Measurements from ENCODE around the gene BAG1. TPM values are rescaled to one million over a fixed set of nuclear protein-coding genes. Genes with fewer than 3 reads are reported as not detected.

Gene BAG1
- total and polyA plus RNA-seq, 2 donors (not counting 1 experiment from before 2014, with no cell fraction given) = 19.7 to 60.2 TPM

- WGBS (ENCODE audit: insufficient coverage) = 86% methylated on average over 3 of the region's 4 CpGs
- Mint-ChIP-seq H3K4me3 (no peak overlapping the region), H3K9me3 (ENCODE audit: insufficient read depth) (no peaks in the 10 kb centered on the region), H3K4me1 (no peaks in the 10 kb centered on the region), H3K27me3 (no peaks in the 10 kb centered on the region), H3K27ac (no peak overlapping the region)
- H3K4me1 ChIP-seq (ENCODE audit: control insufficient read depth in 2 of 2, insufficient read depth in 2 of 2, low read length in 2 of 2) = no peaks in the 10 kb centered on the region
- no peak overlapping the region for H3K9ac ChIP-seq (ENCODE audit: low read length)
- TF ChIP-seq EZH2 (IDR thresholded peaks at IDR 0.05; ENCODE audit: borderline replicate concordance, insufficient read depth, low read depth, low read length, poor library complexity, severe bottlenecking) (no peak), CTCF (IDR thresholded peaks at IDR 0.05) (no peak)
- ChIA-PET POLR2A (no interaction called here), CTCF (no interaction called here)
- ATAC-seq (ENCODE audit: low read depth) (no peak), DNase-seq (no peak)
- intact Hi-C loops (cut with micrococcal nuclease) = no loop called here
- H3K36me3 ChIP-seq (replicated peaks in 1 of 2; ENCODE audit: control extremely low read depth in 1 of 2, control insufficient read depth in 1 of 2, extremely low read depth in 1 of 2, insufficient read depth in 2 of 2, low read length in 1 of 2) = peaks cover 15 to 77% of the 10 kb centered on the region in 2 experiments
- H3K27me3 ChIP-seq (replicated peaks in 1 of 4; ENCODE audit: control extremely low read depth in 1 of 4, control insufficient read depth in 3 of 4, insufficient read depth in 4 of 4, low read length in 3 of 4) = no peaks in the 10 kb centered on the region
- H2AFZ ChIP-seq (ENCODE audit: insufficient read depth, low read depth, low read length, poor library complexity, severe bottlenecking) = no peak overlapping the region
- H3K79me2 ChIP-seq (ENCODE audit: control insufficient read depth, insufficient read depth, low read length) = peaks cover 15% of the 10 kb centered on the region
- H3K4me2 ChIP-seq (replicated peaks; ENCODE audit: low read depth, low read length, poor library complexity, severe bottlenecking) = no peak overlapping the region
- H3K4me3 ChIP-seq (ENCODE audit: control extremely low read depth in 1 of 5, extremely low read depth in 1 of 5, insufficient read depth in 1 of 5, low read depth in 2 of 5, low read length in 4 of 5) = no peak overlapping the region
- H3K9me3 ChIP-seq (ENCODE audit: control extremely low read depth in 1 of 3, control insufficient read depth in 2 of 3, insufficient read depth in 1 of 3, low read length in 2 of 3) = no peaks in the 10 kb centered on the region
- no peaks in the 10 kb centered on the region for H4K20me1 ChIP-seq (ENCODE audit: control insufficient read depth, insufficient read depth, low read length, poor library complexity, severe bottlenecking)
- no peak overlapping the region for H3K27ac ChIP-seq (ENCODE audit: low read length in 2 of 2)
Observed at GRCh38 chr9:33255471-33255870, 9.0 kb downstream of the BAG1 start.

GRCh38 chr9:33255014-33255413, 9.5 kb downstream of the BAG1 start:
- no peaks in the 10 kb centered on the region for H4K20me1 ChIP-seq (ENCODE audit: control insufficient read depth, insufficient read depth, low read length, poor library complexity, severe bottlenecking)
- Mint-ChIP-seq H3K9me3 (ENCODE audit: insufficient read depth) (no peaks in the 10 kb centered on the region), H3K4me1 (peaks cover under 1% of the 10 kb centered on the region), H3K4me3 (no peak overlapping the region), H3K27me3 (no peaks in the 10 kb centered on the region), H3K27ac (no peak overlapping the region)
- peaks cover 13% of the 10 kb centered on the region for H3K79me2 ChIP-seq (ENCODE audit: control insufficient read depth, insufficient read depth, low read length)
- H3K9ac ChIP-seq (ENCODE audit: low read length) = no peak overlapping the region
- H3K27ac ChIP-seq (ENCODE audit: low read length in 2 of 2) = no peak overlapping the region
- no peak overlapping the region for H2AFZ ChIP-seq (ENCODE audit: insufficient read depth, low read depth, low read length, poor library complexity, severe bottlenecking)
- ATAC-seq (ENCODE audit: low read depth) (no peak), DNase-seq (no peak)
- intact Hi-C loops (cut with micrococcal nuclease) = no loop called here
- H3K4me3 ChIP-seq (ENCODE audit: control extremely low read depth in 1 of 5, extremely low read depth in 1 of 5, insufficient read depth in 1 of 5, low read depth in 2 of 5, low read length in 4 of 5) = no peak overlapping the region
- TF ChIP-seq EZH2 (IDR thresholded peaks at IDR 0.05; ENCODE audit: borderline replicate concordance, insufficient read depth, low read depth, low read length, poor library complexity, severe bottlenecking) = no peak
- TF ChIP-seq CTCF (IDR thresholded peaks at IDR 0.05) = no peak
- WGBS (ENCODE audit: insufficient coverage) = 98% methylated on average over 7 of the region's 8 CpGs
- H3K9me3 ChIP-seq (ENCODE audit: control extremely low read depth in 1 of 3, control insufficient read depth in 2 of 3, insufficient read depth in 1 of 3, low read length in 2 of 3) = no peaks in the 10 kb centered on the region
- CTCF ChIA-PET = interaction anchor here (1.3 kb wide), 1 partner anchor 16 kb away, joined by 4 read pairs; no protein-coding TSS in a partner anchor
- H3K36me3 ChIP-seq (replicated peaks in 1 of 2; ENCODE audit: control extremely low read depth in 1 of 2, control insufficient read depth in 1 of 2, extremely low read depth in 1 of 2, insufficient read depth in 2 of 2, low read length in 1 of 2) = peaks cover 14 to 73% of the 10 kb centered on the region in 2 experiments
- POLR2A ChIA-PET = no interaction called here
- H3K27me3 ChIP-seq (replicated peaks in 1 of 4; ENCODE audit: control extremely low read depth in 1 of 4, control insufficient read depth in 3 of 4, insufficient read depth in 4 of 4, low read length in 3 of 4) = no peaks in the 10 kb centered on the region
- no peak overlapping the region for H3K4me2 ChIP-seq (replicated peaks; ENCODE audit: low read depth, low read length, poor library complexity, severe bottlenecking)
- peaks cover 0 to under 1% of the 10 kb centered on the region in 2 donors for H3K4me1 ChIP-seq (ENCODE audit: control insufficient read depth in 2 of 2, insufficient read depth in 2 of 2, low read length in 2 of 2)

Data from B cell (primary cell).